Urinary bladder (tissue), 4 donors: Measurements from ENCODE around the gene B4GALT2. TPM values are rescaled to one million over a fixed set of nuclear protein-coding genes. Genes with fewer than 3 reads are reported as not detected.

Experiments used
- DNase-seq: peaks from one replicate; pipeline ENCODE4 v3.0.0-alpha.2; 2015; ENCODE audit errors: extremely low spot score
- H3K27ac ChIP-seq: one replicate; pipeline ENCODE4 v1.5.1; 2013; ENCODE audit warnings: low read depth, mild to moderate bottlenecking, moderate library complexity
- H3K36me3 ChIP-seq: one replicate; pipeline ENCODE4 v1.6.1; 2013; ENCODE audit warnings: mild to moderate bottlenecking, moderate library complexity; ENCODE audit not compliant: insufficient read depth
- H3K4me1 ChIP-seq: one replicate; pipeline ENCODE4 v1.6.1; 2013; ENCODE audit warnings: mild to moderate bottlenecking, moderate library complexity; ENCODE audit not compliant: insufficient read depth
- H3K4me3 ChIP-seq: one replicate; pipeline ENCODE4 v1.5.1; 2013; ENCODE audit warnings: low read depth, low read length
- WGBS: extraction: QIAGEN DNeasy Blood & Tissue Kit; methylation state at CpG from one replicate; pipeline ENCODE4 v1.1.7; 2013; 5-methylcytosine and 5-hydroxymethylcytosine counted together
- polyA plus RNA-seq: library from polyadenylated mRNA; stranded (reverse); fragments of 200-250 nt; gene quantifications from one replicate; pipeline ENCODE4 v1.2.3, GENCODE V29; 2013
- total RNA-seq: library from RNA; depleted of rRNA; stranded (reverse); fragments of >200 nt; gene quantifications from one replicate; pipeline ENCODE4 v1.2.3, GENCODE V29; 2014
- donor health status: healthy with polysubstance abuse.
- donor health status: healthy.

Gene B4GALT2
- total and polyA plus RNA-seq, 2 donors: 35.2 to 55.9 TPM

GRCh38 chr1:43938383-43938782, 40.6 kb upstream of the B4GALT2 start:
- 82% methylated on average over 10 of the region's 10 CpGs for WGBS
- Histone ChIP-seq H3K4me1 (no peaks in the 10 kb centered on the region), H3K27ac (no peak overlapping the region), H3K36me3 (no peaks in the 10 kb centered on the region), H3K4me3 (no peak overlapping the region)
- DNase-seq: no peak

DNA sequence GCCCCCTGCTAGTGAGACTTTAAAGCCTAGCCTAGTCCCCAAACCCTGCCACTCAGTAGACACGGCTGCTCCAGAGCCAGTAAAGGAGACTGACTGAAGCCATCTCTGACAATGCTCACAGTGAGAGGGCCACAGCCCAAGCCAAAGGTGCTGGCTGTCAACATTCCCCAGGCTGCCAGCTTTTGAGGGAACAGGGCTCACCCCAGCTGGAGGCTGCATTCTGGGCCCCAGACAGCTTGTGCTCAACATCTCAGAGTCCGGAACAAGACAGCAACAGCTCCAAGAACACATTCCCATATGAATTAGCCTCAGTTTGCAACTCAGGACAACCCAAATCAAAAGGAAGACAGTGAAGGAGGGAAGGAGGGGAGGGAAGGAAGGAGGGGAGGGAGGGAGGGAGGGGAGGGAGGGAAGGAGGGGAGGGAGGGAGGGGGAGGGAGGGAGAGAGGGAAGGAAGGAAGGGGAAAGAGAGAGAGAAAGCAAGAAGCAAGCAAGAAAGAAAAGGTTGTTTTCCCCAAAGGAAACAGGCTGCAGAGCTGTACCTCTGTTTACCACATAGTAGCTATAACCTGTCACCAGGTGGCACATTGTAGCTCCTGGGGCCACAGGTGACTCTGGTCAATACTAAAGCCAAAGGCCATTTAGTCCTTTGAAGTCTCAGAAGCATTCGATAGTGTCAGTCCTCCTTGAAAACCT, 40.0 kb upstream of the B4GALT2 start:
- no peak overlapping the region for H3K4me3 ChIP-seq
- H3K27ac ChIP-seq: no peak overlapping the region
- 77% methylated on average over 3 of the region's 3 CpGs for WGBS
- no peaks in the 10 kb centered on the region for H3K36me3 ChIP-seq
- H3K4me1 ChIP-seq: no peaks in the 10 kb centered on the region
- DNase-seq: no peak

GRCh38 chr1:43942411-43942810, 36.6 kb upstream of the B4GALT2 start:
- Histone ChIP-seq H3K4me3 (no peak overlapping the region), H3K27ac (no peak overlapping the region), H3K36me3 (no peaks in the 10 kb centered on the region), H3K4me1 (no peaks in the 10 kb centered on the region)
- WGBS: 85% methylated on average over 3 of the region's 3 CpGs
- DNase-seq: no peak

DNA sequence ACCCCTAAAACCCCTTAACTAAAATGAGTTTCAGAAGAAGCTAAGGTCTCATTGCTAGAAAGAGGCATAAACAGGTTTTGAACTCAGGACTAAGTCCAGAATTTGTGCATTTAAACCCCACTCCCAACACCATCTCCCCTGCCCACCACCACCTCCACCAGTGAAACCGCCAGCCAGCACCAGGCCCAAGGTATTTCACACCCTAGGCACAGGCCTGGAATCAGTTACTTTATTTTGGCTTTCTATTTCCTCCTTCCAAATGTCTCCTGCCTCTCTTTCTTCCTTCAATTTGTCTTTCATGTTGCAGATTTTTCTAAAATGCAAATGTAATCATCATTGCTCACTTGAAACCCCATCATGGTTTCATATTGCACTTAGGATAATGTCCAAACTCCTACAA, 34.1 kb upstream of the B4GALT2 start:
- no peak for DNase-seq
- H3K27ac ChIP-seq: no peak overlapping the region
- peaks cover 3% of the 10 kb centered on the region for H3K4me1 ChIP-seq
- no peak overlapping the region for H3K4me3 ChIP-seq
- no peaks in the 10 kb centered on the region for H3K36me3 ChIP-seq
- 95% methylated on average over 1 of the region's 1 CpG for WGBS

- Histone ChIP-seq H3K4me1 (peaks cover 3% of the 10 kb centered on the region), H3K27ac (no peak overlapping the region), H3K36me3 (peaks cover 2% of the 10 kb centered on the region), H3K4me3 (peak overlapping the region; percentile 67)
- DNase-seq: no peak
- WGBS: 4% methylated on average over 3 of the region's 3 CpGs
Observed at GRCh38 chr1:43945674-43946235, 33.3 kb upstream of the B4GALT2 start.

GRCh38 chr1:43946236-43947060, 32.6 kb upstream of the B4GALT2 start, which contains the start of gene IPO13:
Gene IPO13 (plus strand): TSS chr1:43946950. CDS start chr1:43947601, 651 bp downstream.
- DNase-seq: peak; percentile 83
- Histone ChIP-seq H3K27ac (peak within 1 kb of the TSS; percentile 94), H3K4me3 (peak within 1 kb of the TSS; percentile 67), H3K36me3 (peaks cover 2% of the 10 kb centered on the region), H3K4me1 (peaks cover 3% of the 10 kb centered on the region)
- WGBS: under 1% methylated on average over 74 of the region's 74 CpGs

DNA sequence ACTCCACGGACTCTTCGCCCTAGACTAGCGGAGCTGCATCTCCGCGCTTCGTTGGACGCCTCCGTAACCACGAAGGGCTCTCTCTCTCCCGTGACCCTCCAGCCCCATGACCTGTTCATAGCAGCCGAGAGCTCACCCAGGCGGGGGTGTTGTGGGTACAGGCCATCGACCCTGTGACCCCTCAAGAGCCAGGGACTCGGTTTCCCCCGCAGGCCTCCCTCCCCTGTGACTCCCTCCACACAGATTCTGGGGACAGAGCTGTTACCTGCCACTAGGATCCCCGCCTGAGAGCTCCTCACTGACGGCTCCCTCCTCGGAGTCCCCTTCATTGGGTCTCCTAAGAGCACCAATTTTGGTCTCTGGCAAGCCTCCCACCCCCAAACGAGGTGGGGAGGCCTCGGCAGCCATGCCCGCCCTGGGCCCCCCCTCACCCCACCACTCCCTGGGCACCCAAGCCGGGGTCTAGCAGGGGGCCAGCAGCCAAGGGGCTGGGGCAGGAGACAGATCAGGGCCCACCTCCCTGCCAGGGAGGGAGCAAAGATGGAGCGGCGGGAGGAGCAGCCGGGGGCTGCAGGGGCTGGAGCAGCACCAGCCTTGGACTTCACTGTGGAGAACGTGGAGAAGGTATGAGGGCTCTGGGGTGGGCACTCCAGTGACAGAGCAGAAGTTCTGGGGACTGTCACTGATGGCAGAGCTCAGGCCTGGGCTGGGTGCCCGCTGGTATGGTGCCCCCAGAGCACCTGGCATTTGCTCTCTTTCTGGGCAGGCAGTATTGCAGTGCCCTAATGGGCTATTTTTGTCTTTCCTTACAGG, 31.7 kb upstream of the B4GALT2 start:
- Histone ChIP-seq H3K27ac (peak overlapping the region; percentile 94), H3K4me1 (peaks cover 3% of the 10 kb centered on the region), H3K4me3 (peak overlapping the region; percentile 67), H3K36me3 (peaks cover 2% of the 10 kb centered on the region)
- DNase-seq: no peak
- WGBS: 6% methylated on average over 27 of the region's 27 CpGs

DNA sequence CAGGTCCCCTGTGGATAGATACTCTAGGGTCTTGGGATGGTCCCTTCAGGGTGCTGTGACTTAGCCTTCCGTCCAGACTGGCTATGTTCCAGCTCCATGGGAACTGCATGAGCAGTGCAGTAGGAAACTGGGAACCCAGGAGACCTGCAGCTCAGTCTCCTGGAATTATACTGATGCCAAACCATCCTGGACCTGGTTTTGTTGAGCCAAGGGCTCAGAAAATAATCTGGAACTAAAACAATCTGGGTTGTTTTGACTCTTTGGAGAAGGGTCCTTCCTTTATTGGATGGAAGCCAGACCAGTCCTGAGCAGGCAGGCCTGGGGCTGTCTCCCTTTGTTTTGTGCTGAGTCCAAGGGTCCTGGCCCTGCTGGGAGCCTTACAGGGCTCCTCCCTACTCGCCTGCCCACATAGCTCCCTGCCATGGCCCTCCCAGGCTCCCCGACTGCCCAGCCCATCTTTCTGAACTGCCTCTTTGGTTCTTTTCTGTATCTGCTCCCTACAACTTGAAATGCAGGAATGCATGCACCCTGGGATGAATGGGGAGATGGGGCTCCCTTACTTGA, 31.1 kb upstream of the B4GALT2 start:
- DNase-seq: no peak
- H3K27ac ChIP-seq: no peak overlapping the region
- peak overlapping the region; percentile 67 for H3K4me3 ChIP-seq
- peaks cover 3% of the 10 kb centered on the region for H3K4me1 ChIP-seq
- 24% methylated on average over 3 of the region's 3 CpGs for WGBS
- peaks cover 2% of the 10 kb centered on the region for H3K36me3 ChIP-seq

DNA sequence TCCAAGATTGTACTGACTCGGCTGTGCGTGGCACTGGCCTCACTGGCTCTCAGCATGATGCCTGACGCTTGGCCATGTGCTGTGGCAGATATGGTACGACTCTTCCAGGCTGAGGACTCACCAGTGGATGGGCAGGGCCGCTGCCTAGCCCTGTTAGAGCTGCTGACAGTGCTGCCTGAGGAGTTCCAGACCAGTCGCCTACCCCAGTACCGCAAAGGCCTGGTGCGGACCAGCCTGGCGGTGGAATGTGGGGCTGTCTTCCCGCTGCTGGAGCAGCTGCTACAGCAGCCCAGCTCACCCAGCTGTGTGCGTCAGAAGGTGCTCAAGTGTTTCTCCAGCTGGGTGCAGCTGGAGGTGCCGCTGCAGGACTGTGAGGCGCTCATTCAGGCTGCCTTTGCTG, 29.3 kb upstream of the B4GALT2 start:
- no peak for DNase-seq
- Histone ChIP-seq H3K4me1 (peaks cover 3% of the 10 kb centered on the region), H3K27ac (no peak overlapping the region), H3K4me3 (no peak overlapping the region), H3K36me3 (peaks cover 2% of the 10 kb centered on the region)
- 81% methylated on average over 13 of the region's 13 CpGs for WGBS

- 90% methylated on average over 4 of the region's 4 CpGs for WGBS
- DNase-seq: no peak
- Histone ChIP-seq H3K4me3 (no peak overlapping the region), H3K36me3 (peaks cover 2% of the 10 kb centered on the region), H3K4me1 (peaks cover 3% of the 10 kb centered on the region), H3K27ac (no peak overlapping the region)
Observed at GRCh38 chr1:43951021-43951985, 27.7 kb upstream of the B4GALT2 start.

DNA sequence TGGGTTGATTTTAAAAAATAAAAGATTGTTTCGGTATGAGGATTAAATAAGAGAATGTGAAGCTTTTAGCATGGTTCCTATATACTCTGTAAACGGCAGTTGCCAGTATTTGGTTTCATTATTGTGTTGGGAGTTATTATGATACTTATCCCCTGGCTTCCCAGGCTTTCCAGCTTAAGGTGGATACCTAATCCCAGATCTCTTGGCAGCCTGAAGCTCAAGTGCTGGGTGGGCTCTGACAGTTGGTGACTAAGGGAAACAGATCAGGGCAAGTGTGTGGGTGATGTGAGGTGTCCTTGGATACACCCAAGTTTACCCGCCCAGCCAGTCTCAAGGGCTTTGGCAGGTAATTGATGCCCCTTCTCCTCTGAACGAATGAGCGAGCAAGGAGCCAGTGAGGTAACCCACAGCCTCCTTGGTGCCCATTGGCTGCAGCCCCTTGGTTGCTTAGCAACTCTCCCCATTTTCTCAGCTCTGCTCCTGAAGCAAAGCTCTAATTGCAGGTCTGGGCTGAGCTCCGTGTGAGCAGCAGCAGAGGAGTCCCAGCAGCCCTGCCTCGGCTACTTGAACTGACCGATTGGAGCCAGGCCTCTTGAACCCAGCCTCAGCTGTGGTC, 26.2 kb upstream of the B4GALT2 start:
- H3K4me3 ChIP-seq: no peak overlapping the region
- no peak for DNase-seq
- no peaks in the 10 kb centered on the region for H3K4me1 ChIP-seq
- 69% methylated on average over 8 of the region's 8 CpGs for WGBS
- peaks cover 2% of the 10 kb centered on the region for H3K36me3 ChIP-seq
- no peak overlapping the region for H3K27ac ChIP-seq

DNA sequence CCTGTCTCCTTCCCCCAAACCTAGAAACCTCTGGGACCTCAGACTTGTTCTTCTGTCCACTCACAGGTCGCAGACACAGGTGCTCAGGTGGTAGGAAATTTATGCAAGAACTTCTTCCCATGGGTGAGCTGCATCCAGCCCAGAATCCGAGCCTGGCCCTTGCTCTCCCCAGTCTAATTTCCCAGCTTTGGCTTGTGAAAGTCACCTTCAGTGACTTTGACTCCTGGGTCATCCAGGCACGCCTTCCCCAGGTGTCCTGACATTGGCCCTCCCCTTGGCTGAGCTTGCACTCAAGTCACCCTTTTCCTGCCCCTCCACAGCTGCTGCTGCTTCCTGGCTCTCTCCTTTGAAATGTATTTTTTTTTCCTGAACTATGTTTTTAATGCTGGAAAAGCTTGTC, 25.6 kb upstream of the B4GALT2 start:
- 79% methylated on average over 3 of the region's 3 CpGs for WGBS
- Histone ChIP-seq H3K27ac (no peak overlapping the region), H3K4me3 (no peak overlapping the region), H3K4me1 (no peaks in the 10 kb centered on the region), H3K36me3 (peaks cover 2% of the 10 kb centered on the region)
- DNase-seq: no peak
